Mesenchymal stem cell (in vitro differentiated cells and primary cell): Measurements from ENCODE around the gene NPLOC4.

ENCODE experiments used
- DNase-seq: peaks from one replicate; pipeline ENCODE4 v3.0.0-alpha.2; 2013
- H2AFZ ChIP-seq: one replicate; pipeline ENCODE4 v1.6.1; 2013; ENCODE audit warnings: low read depth, mild to moderate bottlenecking, control low read depth, inconsistent platforms, low read length, moderate library complexity
- H2AK5ac ChIP-seq: 2 replicates; pipeline ENCODE4 v1.6.1; 2013; ENCODE audit warnings: low read length, moderate library complexity, mild to moderate bottlenecking, inconsistent platforms; ENCODE audit not compliant: severe bottlenecking
- H2BK120ac ChIP-seq: one replicate; pipeline ENCODE4 v1.6.1; 2013; ENCODE audit warnings: low read depth, mild to moderate bottlenecking, inconsistent platforms, low read length, moderate library complexity
- H2BK12ac ChIP-seq, 2 experiments: one replicate each; pipeline ENCODE4 v1.6.1; 2013; ENCODE audit warnings: inconsistent platforms in 2 of 2, low read length in 2 of 2, mild to moderate bottlenecking in 2 of 2, moderate library complexity in 2 of 2, control low read depth in 1 of 2
- H2BK15ac ChIP-seq: one replicate; pipeline ENCODE4 v1.6.1; 2013; ENCODE audit warnings: mild to moderate bottlenecking, low read depth, inconsistent platforms; ENCODE audit not compliant: poor library complexity, severe bottlenecking
- H2BK5ac ChIP-seq: 2 replicates; pipeline ENCODE4 v1.6.1; 2013; ENCODE audit warnings: low read depth, mild to moderate bottlenecking, low read length, control low read depth, inconsistent platforms; ENCODE audit not compliant: poor library complexity, severe bottlenecking
- H3K14ac ChIP-seq, 2 experiments: one replicate each; pipeline ENCODE4 v1.6.1; 2013; ENCODE audit warnings: inconsistent platforms in 2 of 2, low read length in 2 of 2, control low read depth in 1 of 2, mild to moderate bottlenecking in 1 of 2, moderate library complexity in 1 of 2
- H3K18ac ChIP-seq, 2 experiments: one replicate each; pipeline ENCODE4 v1.6.1; 2013; ENCODE audit warnings: inconsistent platforms in 2 of 2, low read length in 2 of 2, control low read depth in 1 of 2, low read depth in 1 of 2, mild to moderate bottlenecking in 1 of 2
- H3K23ac ChIP-seq, 2 experiments: one replicate each; pipeline ENCODE4 v1.6.1; 2013; ENCODE audit warnings: inconsistent platforms in 2 of 2, low read length in 2 of 2, mild to moderate bottlenecking in 2 of 2, moderate library complexity in 2 of 2, control low read depth in 1 of 2
- H3K27ac ChIP-seq: 2 replicates; pipeline ENCODE4 v1.5.1; 2013; ENCODE audit warnings: mild to moderate bottlenecking, moderate library complexity, low read length, control low read depth, inconsistent platforms; ENCODE audit not compliant: poor library complexity, severe bottlenecking
- H3K27me3 ChIP-seq, 2 experiments: 2 replicates each; pipeline versions ENCODE4 v1.6.1 to v1.7.0; 2013; ENCODE audit warnings: low read length in 2 of 2, mild to moderate bottlenecking in 2 of 2, moderate library complexity in 2 of 2, control low read depth in 1 of 2, inconsistent platforms in 1 of 2; ENCODE audit not compliant: control insufficient read depth in 1 of 2, insufficient read depth in 1 of 2
- H3K36me3 ChIP-seq, 2 experiments: 2 replicates each; pipeline versions ENCODE4 v1.6.1 to v1.7.0; 2013; ENCODE audit warnings: low read length in 2 of 2, control low read depth in 1 of 2, inconsistent platforms in 1 of 2, low read depth in 1 of 2, mild to moderate bottlenecking in 1 of 2; ENCODE audit not compliant: insufficient read depth in 2 of 2, control insufficient read depth in 1 of 2
- H3K4ac ChIP-seq, 2 experiments: one replicate each; pipeline ENCODE4 v1.6.1; 2013; ENCODE audit warnings: inconsistent platforms in 2 of 2, low read length in 2 of 2, mild to moderate bottlenecking in 2 of 2, moderate library complexity in 2 of 2, control low read depth in 1 of 2, low read depth in 1 of 2
- H3K4me1 ChIP-seq: 2 replicates; pipeline ENCODE4 v1.6.1; 2013; ENCODE audit warnings: low read depth, low read length, control low read depth; ENCODE audit not compliant: control insufficient read depth, insufficient read depth
- H3K4me2 ChIP-seq: 2 replicates; pipeline ENCODE4 v1.6.1; 2013; ENCODE audit warnings: low read length, mild to moderate bottlenecking, inconsistent platforms; ENCODE audit not compliant: poor library complexity, severe bottlenecking
- H3K4me3 ChIP-seq, 2 experiments: 2 replicates each; pipeline versions ENCODE4 v1.5.1 to v1.7.0; 2013; ENCODE audit warnings: low read length in 2 of 2, mild to moderate bottlenecking in 2 of 2, control low read depth in 1 of 2, low read depth in 1 of 2; ENCODE audit not compliant: insufficient read depth in 1 of 2
- H3K79me1 ChIP-seq: replicated peaks from 2 replicates; pipeline ENCODE4 v1.6.1; 2013; ENCODE audit warnings: mild to moderate bottlenecking, control low read depth, low read length, inconsistent platforms; ENCODE audit not compliant: poor library complexity, severe bottlenecking
- H3K9ac ChIP-seq: 2 replicates; pipeline ENCODE4 v1.7.0; 2013; ENCODE audit warnings: mild to moderate bottlenecking, low read length, moderate library complexity
- H3K9me3 ChIP-seq: 2 replicates; pipeline ENCODE4 v1.7.0; 2013; ENCODE audit warnings: mild to moderate bottlenecking, low read length; ENCODE audit not compliant: control insufficient read depth
- H4K8ac ChIP-seq: one replicate; pipeline ENCODE4 v1.6.1; 2013; ENCODE audit warnings: inconsistent platforms, mild to moderate bottlenecking, low read length, moderate library complexity
- H4K91ac ChIP-seq: one replicate; pipeline ENCODE4 v1.6.1; 2013; ENCODE audit warnings: mild to moderate bottlenecking, low read length, inconsistent platforms
- WGBS: methylation state at CpG from one replicate; pipeline ENCODE4 v1.1.7; 2013; ENCODE audit warnings: mixed read lengths; 5-methylcytosine and 5-hydroxymethylcytosine counted together

The NPLOC4 gene

DNA sequence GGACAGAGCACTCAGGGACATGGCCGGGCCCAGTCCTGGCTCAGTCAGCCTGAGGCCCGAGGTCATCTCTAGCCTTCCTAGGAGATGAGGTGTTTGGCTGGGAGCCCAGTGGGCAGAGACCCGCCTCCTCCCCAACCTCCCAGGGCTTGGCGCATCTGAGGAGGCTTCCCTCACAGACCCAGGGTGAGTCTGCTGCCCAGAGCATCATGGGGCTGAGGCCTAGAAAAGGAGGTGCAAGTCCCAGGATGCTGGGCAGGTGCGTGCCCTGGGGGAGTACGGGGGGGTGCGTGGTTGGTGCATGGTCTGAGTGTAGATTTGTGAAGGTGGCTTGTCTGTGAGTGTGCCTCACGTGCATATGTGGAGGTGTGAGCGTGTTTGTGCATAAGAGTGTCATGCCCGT is 14.8 kb upstream of the NPLOC4 start:
- Histone ChIP-seq H3K27ac (no peak overlapping the region), H3K4me2 (no peak overlapping the region), H3K9me3 (no peaks in the 10 kb centered on the region), H2BK5ac (no peak overlapping the region), H2BK12ac (no peak overlapping the region), H2BK120ac (no peak overlapping the region), H3K4me3 (no peak overlapping the region), H3K36me3 (no peaks in the 10 kb centered on the region), H3K23ac (no peak overlapping the region), H3K4me1 (peaks cover 26% of the 10 kb centered on the region), H3K27me3 (peaks cover 20 to 22% of the 10 kb centered on the region in 2 experiments), H3K4ac (no peak overlapping the region), H3K18ac (no peak overlapping the region), H3K79me1 (no peaks in the 10 kb centered on the region), H2BK15ac (no peak overlapping the region), H4K8ac (peak overlapping the region; percentile 29), H2AFZ (no peak overlapping the region), H4K91ac (peak overlapping the region; percentile 72), H3K9ac (no peak overlapping the region), H3K14ac (no peak overlapping the region), H2AK5ac (no peak overlapping the region)
- 72% methylated on average over 10 of the region's 10 CpGs for WGBS
- peak; percentile 65 for DNase-seq

DNA sequence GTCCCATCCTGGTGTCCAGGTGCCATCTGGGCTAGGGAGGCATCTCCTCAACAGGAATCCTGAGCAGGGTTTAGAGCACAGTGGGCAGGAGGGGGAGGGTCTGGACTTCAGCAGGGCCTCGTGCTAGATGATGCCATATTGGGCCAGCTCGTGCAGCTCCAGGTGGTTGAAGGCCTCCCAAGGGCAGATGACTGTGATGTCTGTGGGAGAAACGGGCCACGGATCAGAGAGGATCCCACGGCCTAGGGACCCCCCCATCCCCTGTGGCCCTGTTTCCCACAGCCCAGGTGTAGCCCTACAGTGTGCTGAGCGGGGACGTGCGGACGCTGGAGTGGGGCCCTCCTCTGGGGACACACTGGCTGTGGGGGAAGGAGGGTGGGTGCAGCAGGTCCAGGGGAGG is 14.0 kb upstream of the NPLOC4 start:
- Histone ChIP-seq H3K36me3 (no peaks in the 10 kb centered on the region), H2BK15ac (no peak overlapping the region), H3K9ac (no peak overlapping the region), H4K8ac (no peak overlapping the region), H3K4me3 (no peak overlapping the region), H4K91ac (no peak overlapping the region), H2BK5ac (no peak overlapping the region), H2BK120ac (no peak overlapping the region), H3K27ac (no peak overlapping the region), H3K4ac (no peak overlapping the region), H2AK5ac (no peak overlapping the region), H3K4me2 (no peak overlapping the region), H3K23ac (no peak overlapping the region), H3K9me3 (no peaks in the 10 kb centered on the region), H3K4me1 (peaks cover 26% of the 10 kb centered on the region), H3K18ac (no peak overlapping the region), H2AFZ (no peak overlapping the region), H2BK12ac (no peak overlapping the region), H3K79me1 (no peaks in the 10 kb centered on the region), H3K27me3 (peaks cover 21 to 23% of the 10 kb centered on the region in 2 experiments), H3K14ac (no peak overlapping the region)
- 84% methylated on average over 5 of the region's 9 CpGs for WGBS
- DNase-seq, result no peak

DNA sequence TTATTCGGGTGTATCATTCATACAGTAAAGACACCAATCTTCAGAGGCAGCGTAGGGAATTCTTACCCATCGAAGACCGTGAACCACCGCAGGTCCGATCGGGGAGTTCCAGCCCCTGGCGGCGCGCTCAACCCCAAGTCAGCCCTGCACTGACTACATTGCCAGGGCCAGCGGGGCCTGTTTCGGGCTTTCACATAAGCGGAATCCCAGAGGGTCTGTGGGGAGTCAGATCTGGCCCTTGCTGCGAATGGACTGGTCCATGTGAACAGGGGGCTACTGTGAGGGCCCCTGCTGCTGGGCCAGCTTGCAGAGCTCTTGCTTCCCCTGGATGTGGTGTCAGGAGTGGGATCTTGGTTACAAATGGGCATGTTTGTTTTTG is 11.8 kb upstream of the NPLOC4 start:
- H4K8ac ChIP-seq, result no peak overlapping the region
- peaks cover 4 to 5% of the 10 kb centered on the region in 2 experiments for H3K36me3 ChIP-seq
- H3K4me3 ChIP-seq, result no peak overlapping the region
- no peak overlapping the region for H2BK12ac ChIP-seq
- no peak overlapping the region for H3K27ac ChIP-seq
- H3K23ac ChIP-seq, result no peak overlapping the region
- no peak overlapping the region for H3K18ac ChIP-seq
- no peak overlapping the region for H3K14ac ChIP-seq
- H2BK15ac ChIP-seq, result no peak overlapping the region
- no peak overlapping the region for H3K9ac ChIP-seq
- no peak for DNase-seq
- H2AK5ac ChIP-seq, result no peak overlapping the region
- H3K79me1 ChIP-seq, result no peaks in the 10 kb centered on the region
- peaks cover 26% of the 10 kb centered on the region for H3K4me1 ChIP-seq
- H2BK5ac ChIP-seq, result no peak overlapping the region
- WGBS, result 51% methylated on average over 14 of the region's 14 CpGs
- peaks cover 21 to 23% of the 10 kb centered on the region in 2 experiments for H3K27me3 ChIP-seq
- no peak overlapping the region for H4K91ac ChIP-seq
- no peak overlapping the region for H3K4ac ChIP-seq
- H2AFZ ChIP-seq, result no peak overlapping the region
- H2BK120ac ChIP-seq, result no peak overlapping the region
- no peaks in the 10 kb centered on the region for H3K9me3 ChIP-seq
- H3K4me2 ChIP-seq, result no peak overlapping the region

- Histone ChIP-seq H2BK120ac (no peak overlapping the region), H3K18ac (peak overlapping the region in 1 of 2 experiments; percentile 42), H3K9me3 (no peaks in the 10 kb centered on the region), H3K23ac (no peak overlapping the region), H3K4me1 (peaks cover 22% of the 10 kb centered on the region), H2BK5ac (no peak overlapping the region), H2AK5ac (no peak overlapping the region), H2AFZ (no peak overlapping the region), H2BK15ac (no peak overlapping the region), H3K9ac (no peak overlapping the region), H3K14ac (no peak overlapping the region), H3K27me3 (peaks cover 21 to 23% of the 10 kb centered on the region in 2 experiments), H3K4me2 (no peak overlapping the region), H4K8ac (peak overlapping the region; percentile 39), H3K4ac (no peak overlapping the region), H2BK12ac (no peak overlapping the region), H3K27ac (no peak overlapping the region), H4K91ac (peak overlapping the region; percentile 13), H3K79me1 (no peaks in the 10 kb centered on the region), H3K4me3 (peak overlapping the region; percentile 5 to 47), H3K36me3 (peaks cover 4 to 5% of the 10 kb centered on the region in 2 experiments)
- DNase-seq, result no peak
- WGBS, result 5% methylated on average over 44 of the region's 78 CpGs
Observed at GRCh38 chr17:81648013-81648706, 11.2 kb upstream of the NPLOC4 start.
